Fibroblast of lung (primary cell): ENCODE data around the gene TM4SF1. TPM values are rescaled to one million over a fixed set of nuclear protein-coding genes. Genes with fewer than 3 reads are reported as not detected.

Experiments
- DNase-seq, 2 donors: peaks; one replicate each; pipeline versions ENCODE4 v3.0.0 to v3.0.0-alpha.2; 2010; ENCODE audit warnings: low read depth in 2 of 2
- H2AFZ ChIP-seq: 2 replicates; pipeline ENCODE4 v1.5.1; 2012; ENCODE audit warnings: low read length, control low read depth, inconsistent platforms
- H3K27ac ChIP-seq: 2 replicates; pipeline ENCODE4 v1.5.1; 2011; ENCODE audit warnings: low read length, control low read depth; ENCODE audit not compliant: insufficient read depth
- H3K27me3 ChIP-seq: 2 replicates; pipeline ENCODE4 v1.5.1; 2011; ENCODE audit warnings: mild to moderate bottlenecking, low read length; ENCODE audit not compliant: control insufficient read depth, insufficient read depth
- H3K36me3 ChIP-seq: 2 replicates; pipeline ENCODE4 v1.5.1; 2011; ENCODE audit warnings: low read length; ENCODE audit not compliant: control insufficient read depth, insufficient read depth
- H3K4me1 ChIP-seq: 2 replicates; pipeline ENCODE4 v1.5.1; 2011; ENCODE audit warnings: low read length; ENCODE audit not compliant: control insufficient read depth, insufficient read depth; ENCODE audit errors: extremely low read depth
- H3K4me2 ChIP-seq: 2 replicates; pipeline ENCODE4 v1.5.1; 2011; ENCODE audit warnings: low read length, control low read depth; ENCODE audit not compliant: insufficient read depth; ENCODE audit errors: extremely low read depth
- H3K4me3 ChIP-seq, 4 experiments: fragments of 200-600 bp in 1 of 4; sonication (generic) in 1 of 4; replicated peaks in 1 of 4; 2 replicates each; pipeline ENCODE4 v1.5.1; 2011 to 2016; ENCODE audit warnings: low read length in 4 of 4, low read depth in 3 of 4, mild to moderate bottlenecking in 3 of 4, control low read depth in 2 of 4, inconsistent platforms in 1 of 4, mixed read lengths in 1 of 4; ENCODE audit not compliant: insufficient read depth in 1 of 4; ENCODE audit errors: control extremely low read depth in 1 of 4
- H3K79me2 ChIP-seq: 2 replicates; pipeline ENCODE4 v1.5.1; 2012; ENCODE audit warnings: mild to moderate bottlenecking, low read length, inconsistent platforms; ENCODE audit not compliant: control insufficient read depth, insufficient read depth
- H3K9ac ChIP-seq: 2 replicates; pipeline ENCODE4 v1.5.1; 2011; ENCODE audit warnings: mild to moderate bottlenecking, low read length, control low read depth; ENCODE audit not compliant: insufficient read depth
- H3K9me3 ChIP-seq: 2 replicates; pipeline ENCODE4 v1.5.1; 2012; ENCODE audit warnings: low read depth, low read length; ENCODE audit not compliant: control insufficient read depth, insufficient read depth
- H4K20me1 ChIP-seq: 2 replicates; pipeline ENCODE4 v1.5.1; 2011; ENCODE audit warnings: low read length; ENCODE audit not compliant: control insufficient read depth, insufficient read depth; ENCODE audit errors: extremely low read depth
- EZH2 ChIP-seq: IDR thresholded peaks from 2 replicates; pipeline ENCODE4 v1.5.1; 2012; ENCODE audit warnings: low read length, control low read depth, mild to moderate bottlenecking; ENCODE audit errors: missing control alignments
- polyA plus RNA-seq, 2 donors: library from polyadenylated mRNA; depleted of rRNA in 1 of 2; stranded (reverse) in 1 of 2; unstranded in 1 of 2; fragments of >200 nt; gene quantifications; 2 replicates each; pipeline ENCODE4 v1.2.1, GENCODE V29; 2011 to 2012; ENCODE audit warnings: missing spikeins in 1 of 2
- total RNA-seq: library from RNA; depleted of rRNA; stranded (reverse); fragments of >200 nt; gene quantifications from 2 replicates; pipeline ENCODE4 v1.2.1, GENCODE V29; 2014
- TF ChIP-seq, protein P1 (sequence below), 2 donors: IDR thresholded peaks in 1 of 2; conservative IDR thresholded peaks in 1 of 2; 1 replicate in 1 of 2; 2 replicates in 1 of 2; pipeline ENCODE4 v1.5.1; 2011 to 2012; ENCODE audit warnings: low read length in 2 of 2, control low read depth in 1 of 2, inconsistent platforms in 1 of 2, low read depth in 1 of 2, mild to moderate bottlenecking in 1 of 2

The TM4SF1 gene
- total and polyA plus RNA-seq, 2 donors (not counting 1 experiment from before 2014, with no cell fraction given) = 353 to 423 TPM

DNA sequence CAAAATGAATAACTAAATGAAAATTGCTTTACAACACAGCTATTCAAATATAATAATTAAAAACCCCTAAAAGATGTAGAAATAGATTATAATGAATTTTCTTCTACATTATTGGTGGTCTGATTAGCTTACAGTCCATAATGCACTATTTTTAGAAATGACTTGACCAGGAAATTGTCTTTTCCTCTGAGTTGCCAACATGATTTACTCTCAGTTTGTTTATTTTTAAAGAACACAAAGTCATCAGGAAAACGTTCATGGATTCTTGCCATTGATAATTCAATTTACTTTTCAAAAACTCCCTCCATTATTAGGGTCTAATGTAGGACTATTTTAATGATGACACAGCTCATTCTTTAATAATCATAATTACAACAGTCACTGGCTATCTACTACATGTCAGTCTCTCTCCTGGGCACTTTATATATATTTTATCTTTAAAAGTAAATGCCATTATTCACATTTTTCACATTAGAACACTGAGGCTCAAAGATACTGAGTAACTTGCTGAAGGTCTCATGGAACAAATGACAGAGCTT is 45.2 kb downstream of the TM4SF1 start:
- Histone ChIP-seq H3K4me3 (no peak overlapping the region), H3K27me3 (no peaks in the 10 kb centered on the region), H3K9ac (no peak overlapping the region), H3K79me2 (no peaks in the 10 kb centered on the region), H2AFZ (no peak overlapping the region), H3K4me1 (peaks cover 10% of the 10 kb centered on the region), H3K9me3 (no peaks in the 10 kb centered on the region), H3K27ac (no peak overlapping the region), H4K20me1 (no peaks in the 10 kb centered on the region), H3K36me3 (no peaks in the 10 kb centered on the region), H3K4me2 (peak overlapping the region; percentile 25)
- DNase-seq = peak in 1 of 2 donors; percentile 42
- no peak for TF ChIP-seq EZH2
- TF ChIP-seq, protein P1, sequence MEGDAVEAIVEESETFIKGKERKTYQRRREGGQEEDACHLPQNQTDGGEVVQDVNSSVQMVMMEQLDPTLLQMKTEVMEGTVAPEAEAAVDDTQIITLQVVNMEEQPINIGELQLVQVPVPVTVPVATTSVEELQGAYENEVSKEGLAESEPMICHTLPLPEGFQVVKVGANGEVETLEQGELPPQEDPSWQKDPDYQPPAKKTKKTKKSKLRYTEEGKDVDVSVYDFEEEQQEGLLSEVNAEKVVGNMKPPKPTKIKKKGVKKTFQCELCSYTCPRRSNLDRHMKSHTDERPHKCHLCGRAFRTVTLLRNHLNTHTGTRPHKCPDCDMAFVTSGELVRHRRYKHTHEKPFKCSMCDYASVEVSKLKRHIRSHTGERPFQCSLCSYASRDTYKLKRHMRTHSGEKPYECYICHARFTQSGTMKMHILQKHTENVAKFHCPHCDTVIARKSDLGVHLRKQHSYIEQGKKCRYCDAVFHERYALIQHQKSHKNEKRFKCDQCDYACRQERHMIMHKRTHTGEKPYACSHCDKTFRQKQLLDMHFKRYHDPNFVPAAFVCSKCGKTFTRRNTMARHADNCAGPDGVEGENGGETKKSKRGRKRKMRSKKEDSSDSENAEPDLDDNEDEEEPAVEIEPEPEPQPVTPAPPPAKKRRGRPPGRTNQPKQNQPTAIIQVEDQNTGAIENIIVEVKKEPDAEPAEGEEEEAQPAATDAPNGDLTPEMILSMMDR (conservative IDR thresholded peaks at IDR 0.05 in 1 of 2, IDR thresholded peaks at IDR 0.05 in 1 of 2; ENCODE audit: low read depth in 1 of 2, low read length in 2 of 2) = no peak

DNA sequence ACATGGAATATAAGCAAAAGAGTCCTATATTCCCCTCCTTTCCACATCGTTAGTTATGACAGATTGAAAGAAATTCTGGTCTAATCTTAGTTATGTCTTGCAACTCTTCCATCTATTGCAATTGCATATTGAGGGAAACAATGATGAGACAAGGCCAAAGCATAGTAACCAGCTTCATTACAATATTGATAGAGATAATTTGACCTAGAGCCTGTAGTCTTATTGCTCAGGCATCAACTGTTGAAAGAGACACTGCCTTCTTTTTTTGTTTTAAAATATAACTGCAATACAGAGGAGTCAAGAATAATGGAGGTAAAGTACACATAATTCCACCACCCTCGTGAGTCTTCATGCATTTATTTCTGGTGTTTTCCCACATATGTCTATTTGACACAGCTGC is 46.1 kb downstream of the TM4SF1 start:
- Histone ChIP-seq H2AFZ (no peak overlapping the region), H3K27ac (no peak overlapping the region), H3K4me2 (no peak overlapping the region), H3K36me3 (no peaks in the 10 kb centered on the region), H3K79me2 (no peaks in the 10 kb centered on the region), H3K9me3 (no peaks in the 10 kb centered on the region), H4K20me1 (no peaks in the 10 kb centered on the region), H3K9ac (no peak overlapping the region), H3K4me1 (peaks cover 10% of the 10 kb centered on the region), H3K4me3 (no peak overlapping the region), H3K27me3 (no peaks in the 10 kb centered on the region)
- DNase-seq = no peak
- TF ChIP-seq, protein P1 (conservative IDR thresholded peaks at IDR 0.05 in 1 of 2, IDR thresholded peaks at IDR 0.05 in 1 of 2; ENCODE audit: low read depth in 1 of 2, low read length in 2 of 2) = no peak

DNA sequence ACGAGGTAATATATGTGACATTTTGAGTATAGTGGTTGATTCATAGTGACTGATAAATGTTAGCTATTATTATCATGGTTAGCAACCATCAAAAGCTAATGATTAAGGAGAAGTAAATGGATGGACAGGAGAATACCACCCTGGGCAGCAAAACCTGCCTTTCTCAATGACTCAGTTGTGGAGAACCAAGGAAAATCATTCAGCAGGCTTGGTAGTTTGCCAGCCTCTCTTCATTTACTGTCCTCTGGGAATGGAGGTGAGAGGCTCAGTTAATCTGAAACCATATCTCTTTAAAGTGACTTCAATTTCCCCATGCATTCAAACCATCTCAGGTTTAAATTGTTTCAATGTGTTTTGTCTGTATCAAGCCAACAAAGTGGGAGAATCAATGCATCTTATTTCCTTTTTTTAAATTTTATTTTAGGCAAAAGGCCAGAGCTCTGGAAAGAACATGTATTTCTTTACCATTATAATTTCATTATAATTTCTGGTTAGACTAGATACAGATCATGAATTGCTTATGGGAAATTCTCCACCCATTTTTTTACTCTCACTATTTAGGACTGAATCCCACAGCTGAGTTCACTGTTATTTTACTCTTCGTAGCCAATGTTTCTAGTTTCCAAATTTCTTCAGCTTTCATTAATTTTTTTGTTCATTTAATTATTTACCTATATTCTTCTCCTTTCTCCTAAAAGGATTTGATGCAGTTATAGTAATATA is 46.7 kb downstream of the TM4SF1 start:
- no peak overlapping the region for H3K4me3 ChIP-seq
- no peak overlapping the region for H3K27ac ChIP-seq
- no peaks in the 10 kb centered on the region for H3K9me3 ChIP-seq
- H3K4me2 ChIP-seq = no peak overlapping the region
- H3K4me1 ChIP-seq = peaks cover 10% of the 10 kb centered on the region
- H3K36me3 ChIP-seq = no peaks in the 10 kb centered on the region
- DNase-seq = peak in 1 of 2 donors; percentile 33
- H3K79me2 ChIP-seq = no peaks in the 10 kb centered on the region
- TF ChIP-seq, protein P1 (conservative IDR thresholded peaks at IDR 0.05 in 1 of 2, IDR thresholded peaks at IDR 0.05 in 1 of 2; ENCODE audit: low read depth in 1 of 2, low read length in 2 of 2) = no peak
- no peak for TF ChIP-seq EZH2
- no peaks in the 10 kb centered on the region for H3K27me3 ChIP-seq
- no peak overlapping the region for H2AFZ ChIP-seq
- H3K9ac ChIP-seq = no peak overlapping the region
- no peaks in the 10 kb centered on the region for H4K20me1 ChIP-seq
